Measurements from ENCODE around the gene MEIS2.
"Not testable (repeated sequence)": the region's sequence is repeated elsewhere in the genome, so short reads cannot be mapped to it uniquely, and the experiment has no call there.

The MEIS2 gene

DNA sequence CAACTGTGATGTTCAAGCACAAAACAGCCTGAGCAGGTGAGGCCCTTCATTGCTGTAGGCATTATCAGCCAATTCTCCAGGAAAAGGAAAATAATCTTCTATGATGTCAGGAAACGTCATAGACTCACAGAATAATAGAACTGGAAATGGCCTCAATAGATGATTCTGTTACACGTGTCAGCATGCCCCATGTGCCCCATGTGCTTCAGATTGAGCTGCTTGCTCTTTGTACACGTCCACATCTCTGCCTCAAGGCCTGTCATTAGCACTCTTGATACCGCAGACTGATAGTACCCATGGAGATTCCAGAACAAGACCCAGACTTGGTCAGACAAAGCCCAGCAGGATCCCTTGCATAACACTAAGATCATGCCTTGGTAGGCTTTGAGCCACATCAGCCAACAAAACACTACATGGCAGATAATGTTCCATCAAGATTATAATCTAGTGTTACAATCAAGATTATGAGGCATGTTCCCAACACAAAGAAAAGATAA, 95.9 kb downstream of the MEIS2 start:
- DNase-seq = no peak

GRCh38 chr15:37002041-37002672, 98.2 kb downstream of the MEIS2 start:
- DNase-seq = no peak

GRCh38 chr15:37001417-37001816, 98.9 kb downstream of the MEIS2 start:
- DNase-seq = no peak

GRCh38 chr15:36999778-37000177, 100.6 kb downstream of the MEIS2 start:
- DNase-seq = no peak

DNA sequence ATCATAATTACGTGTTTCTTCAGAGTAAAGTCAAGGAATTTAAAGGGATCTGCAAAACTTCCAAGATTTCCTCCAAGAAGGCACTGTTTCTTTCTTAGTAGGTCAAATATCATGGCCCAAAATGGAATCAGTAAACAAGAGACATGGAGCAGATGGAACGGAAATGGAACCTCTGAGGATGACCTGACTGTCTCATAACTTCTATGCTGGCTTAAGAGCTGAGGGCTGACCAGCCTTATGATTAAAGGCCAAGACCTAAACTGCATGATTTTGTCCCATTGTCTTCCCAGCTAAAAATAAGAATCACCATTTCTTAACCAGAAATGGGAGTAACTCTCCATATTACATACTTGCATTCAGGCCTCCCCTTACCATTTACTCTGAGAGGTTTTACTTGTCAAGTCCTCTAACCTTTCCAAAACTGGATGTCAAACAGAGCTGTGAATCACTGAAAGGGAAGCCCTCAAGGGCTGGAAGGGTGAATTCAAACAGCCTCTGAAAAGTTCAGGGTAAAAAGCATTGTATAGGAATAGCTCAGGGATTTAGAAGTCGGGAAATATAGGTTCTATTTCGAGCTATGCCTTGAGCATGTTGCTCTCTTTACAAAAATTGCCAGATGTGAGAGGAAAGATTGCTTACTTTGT, 103.7 kb downstream of the MEIS2 start:
- DNase-seq = no peak

- no peak for DNase-seq
These were observed 104.2 kb downstream of the MEIS2 start for GRCh38 chr15:36996121-36996520.

DNA sequence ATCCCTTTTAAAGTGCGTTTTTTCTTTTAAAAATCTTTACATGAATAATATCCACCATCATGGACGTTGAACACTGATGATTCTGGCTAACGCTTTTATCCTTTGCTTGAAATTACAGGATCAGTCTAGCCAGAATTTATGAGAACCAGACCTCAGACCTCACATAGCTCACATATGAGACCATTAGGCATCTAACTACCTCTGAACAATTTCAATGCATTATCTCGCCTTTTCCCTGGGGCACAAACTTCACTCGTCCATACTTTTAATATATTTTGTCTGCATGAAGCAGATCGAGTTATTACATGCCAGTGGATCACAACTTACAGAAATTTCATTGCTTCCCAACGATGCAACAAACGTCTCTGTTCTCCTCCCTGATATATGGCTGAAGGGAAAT, 105.6 kb downstream of the MEIS2 start:
- no peak for DNase-seq

DNA sequence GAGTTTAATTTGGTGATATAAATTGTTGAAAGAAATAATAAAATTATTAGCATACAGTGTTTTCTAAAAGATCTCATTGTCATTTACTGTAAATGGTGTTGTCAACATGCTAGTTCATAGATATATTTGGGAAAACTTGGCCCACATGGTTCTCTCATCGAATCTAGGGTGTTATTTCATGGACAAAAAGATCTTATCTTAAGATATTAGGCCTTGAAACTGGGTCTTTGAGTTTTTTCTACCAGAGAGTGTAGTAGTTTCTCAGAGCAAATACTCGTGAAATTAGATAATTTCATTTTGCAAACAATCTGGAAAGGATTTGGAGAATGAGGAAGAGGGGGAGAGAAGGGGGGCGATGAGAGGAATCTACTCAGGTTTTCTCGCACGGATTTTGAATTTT, 107.9 kb downstream of the MEIS2 start:
- no peak for DNase-seq

GRCh38 chr15:36988947-36989346, 111.4 kb downstream of the MEIS2 start:
- DNase-seq = no peak

GRCh38 chr15:36982430-36982829, 117.9 kb downstream of the MEIS2 start:
- no peak for DNase-seq

DNA sequence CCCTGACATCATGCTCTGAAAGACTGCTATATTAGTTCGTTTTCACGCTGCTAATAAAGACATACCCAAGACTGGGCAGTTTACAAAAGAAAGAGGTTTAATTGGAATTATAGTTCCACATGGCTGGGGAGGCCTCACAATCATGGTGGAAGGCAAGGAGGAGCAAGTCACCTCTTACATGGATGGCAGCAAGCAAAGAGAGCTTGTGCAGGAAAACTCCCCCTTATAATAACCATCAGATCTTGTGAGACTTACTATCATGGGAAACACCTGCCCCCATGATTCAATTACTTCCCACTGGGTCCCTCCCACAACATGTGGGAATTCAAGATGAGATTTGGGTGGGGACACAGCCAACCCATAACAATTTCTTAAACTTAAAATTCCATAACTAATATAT, 120.1 kb downstream of the MEIS2 start:
- DNase-seq = not testable (repeated sequence)

DNA sequence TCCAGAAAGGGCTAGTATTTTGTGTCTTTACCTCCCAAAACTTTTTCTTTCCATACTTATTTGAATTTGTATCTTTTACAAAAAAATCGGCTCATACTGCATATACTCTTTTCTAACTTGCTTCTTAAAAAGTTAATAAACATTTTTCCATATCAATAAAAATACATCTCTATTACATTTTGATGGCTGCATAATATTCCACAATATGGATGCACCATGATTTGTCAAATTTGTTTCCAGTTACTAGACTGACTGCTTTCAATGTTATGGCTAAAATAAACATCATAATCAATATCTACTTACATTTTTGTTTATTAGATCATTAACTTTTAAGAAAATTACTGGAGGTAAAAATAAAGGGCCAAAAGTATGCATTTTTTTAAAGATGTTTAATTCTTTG, 121.7 kb downstream of the MEIS2 start:
- no peak for DNase-seq

DNA sequence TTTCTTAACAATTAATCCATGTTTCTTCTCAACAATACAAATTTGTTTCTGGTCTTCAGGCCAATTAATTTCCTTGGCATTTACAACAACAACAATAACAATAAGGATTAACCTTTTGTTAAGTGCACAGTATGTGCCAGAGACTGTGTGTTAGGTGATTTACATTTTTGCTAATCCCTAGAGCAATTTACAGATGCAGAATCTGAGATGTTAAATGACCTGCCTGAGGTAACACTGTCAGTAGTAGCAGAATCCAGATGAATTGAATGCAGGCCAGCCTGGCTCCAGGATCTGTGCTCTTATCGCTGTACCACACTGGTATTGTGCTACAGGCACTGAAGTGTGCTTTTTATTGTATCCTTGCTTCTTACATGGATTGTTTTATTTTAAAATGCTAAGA, 122.2 kb downstream of the MEIS2 start:
- no peak for DNase-seq

DNA sequence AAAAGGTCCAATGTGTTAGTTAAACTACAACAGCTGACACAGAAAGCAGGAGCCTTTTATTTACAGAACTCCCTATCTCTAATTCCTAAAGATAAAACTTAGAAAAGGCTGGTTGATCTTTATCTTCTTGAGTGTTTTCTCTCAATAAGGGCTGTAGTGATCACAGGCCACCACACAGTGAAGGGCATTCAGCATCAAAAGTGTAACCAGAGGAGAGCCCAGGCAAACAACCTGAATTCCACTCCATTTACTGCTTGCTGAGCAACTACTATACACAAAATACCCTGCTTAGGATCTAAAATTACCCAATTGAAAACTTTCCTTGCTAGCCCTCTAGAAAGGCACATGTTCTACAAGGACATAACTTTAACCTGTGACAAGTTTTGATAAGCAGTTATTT, 122.7 kb downstream of the MEIS2 start:
- DNase-seq = no peak

DNA sequence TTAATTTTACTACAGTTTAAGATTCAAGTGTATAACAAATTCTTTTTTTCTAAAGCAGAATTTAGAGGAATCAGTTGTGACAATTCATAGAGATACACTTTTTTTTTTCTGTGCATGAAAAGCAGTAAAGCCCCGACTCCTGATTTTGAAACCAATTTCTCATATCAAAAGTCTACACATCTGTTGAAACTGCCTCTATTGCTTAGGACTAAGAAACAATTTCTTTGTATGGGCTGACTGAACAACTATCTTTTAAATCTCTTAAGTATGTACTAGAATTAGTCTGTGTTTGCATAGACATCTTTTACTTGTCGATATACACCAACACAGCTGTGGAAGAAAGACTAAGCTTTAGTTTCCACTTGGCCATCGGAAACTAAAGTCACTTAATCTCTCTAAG, 127.6 kb downstream of the MEIS2 start:
- no peak for DNase-seq

DNA sequence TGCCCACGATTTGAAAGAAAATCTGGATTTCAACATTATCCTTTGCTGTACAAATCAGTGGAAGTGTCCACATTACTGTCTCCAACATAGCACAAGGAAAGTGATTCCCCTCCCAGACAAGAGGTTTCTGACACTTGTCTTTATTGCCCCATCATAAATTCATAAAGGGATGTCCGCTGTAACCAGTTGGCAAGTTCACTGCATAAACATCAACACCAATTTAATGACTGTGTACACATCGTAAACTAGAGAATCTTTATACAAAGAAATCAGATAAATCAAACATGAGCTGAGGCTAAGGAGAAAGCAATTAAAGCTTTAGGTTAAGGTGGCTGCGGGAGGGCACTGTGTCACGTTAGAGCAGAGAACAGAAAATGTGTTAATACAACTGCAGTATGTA, 129.8 kb downstream of the MEIS2 start:
- DNase-seq = peak; percentile 79 to 92

- no peak for DNase-seq
These were observed 132.4 kb downstream of the MEIS2 start for GRCh38 chr15:36967929-36968328.

- no peak for DNase-seq
These were observed 133.6 kb downstream of the MEIS2 start for GRCh38 chr15:36966708-36967107.

- DNase-seq = no peak
These were observed 134.6 kb downstream of the MEIS2 start for GRCh38 chr15:36965570-36966342.

- DNase-seq = no peak
These were observed 135.7 kb downstream of the MEIS2 start for GRCh38 chr15:36964626-36965025.

DNA sequence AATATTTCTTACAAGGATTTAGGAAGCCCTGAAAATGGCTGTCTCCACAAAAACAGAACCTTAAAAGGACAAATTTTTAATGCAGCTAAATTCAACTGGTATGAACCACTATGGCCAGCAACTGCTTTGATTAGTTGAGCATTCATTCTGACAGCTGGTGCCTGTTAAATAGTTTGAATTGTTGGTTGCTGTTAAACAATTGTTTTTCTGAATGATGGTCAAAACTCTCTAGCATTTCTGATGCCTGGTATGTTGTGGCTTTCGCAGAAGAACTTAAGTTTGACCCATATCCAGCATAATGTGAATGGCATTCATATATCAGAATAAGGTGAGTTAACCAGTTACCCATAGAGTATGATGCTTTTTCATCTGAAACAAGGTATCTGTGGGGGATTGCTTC, 138.4 kb downstream of the MEIS2 start:
- no peak for DNase-seq

GRCh38 chr15:36960947-36961227, 139.5 kb downstream of the MEIS2 start:
- DNase-seq = no peak

GRCh38 chr15:36960179-36960946, 140.0 kb downstream of the MEIS2 start:
- no peak for DNase-seq

DNA sequence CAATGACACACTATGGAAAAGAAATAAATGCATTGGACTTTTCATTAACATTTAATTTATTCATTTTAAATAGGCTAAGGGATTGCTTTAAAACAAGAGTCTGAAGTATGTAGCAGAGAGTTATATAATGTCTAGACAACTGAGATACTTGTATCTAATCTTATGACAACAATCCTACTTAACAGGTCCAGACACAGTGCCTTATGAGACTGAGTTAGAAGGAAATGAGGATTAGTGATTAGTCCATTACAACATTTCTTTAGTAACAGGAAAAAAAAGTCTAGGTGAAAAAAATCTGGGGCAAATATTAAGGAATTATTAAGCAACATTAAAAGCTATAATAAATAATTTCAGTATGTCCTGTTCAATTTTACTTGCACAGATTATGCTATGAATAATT, 140.6 kb downstream of the MEIS2 start:
- DNase-seq = no peak

Measured in SHP77 (cell line).